HEK293 (cell line): ENCODE results near the gene LY6G6F.

Experiments used
- CTCF ChIA-PET: fragments of 350-600 bp; formaldehyde crosslinking; extraction: SDS; loops from one replicate; lab custom pipeline; 2021; ENCODE audit warnings: antibody characterized with exemption; lab: Yijun Ruan, JAX
- POLR2A ChIA-PET: fragments of 300-600 bp; formaldehyde crosslinking; extraction: SDS; loops from one replicate; lab custom pipeline; 2020; ENCODE audit warnings: antibody characterized with exemption, inconsistent platforms; lab: Yijun Ruan, JAX
- H3K27ac ChIP-seq: fragments of 200-500 bp; sonication (Bioruptor generic); 2 replicates; pipeline ENCODE4 v1.5.1; 2014; ENCODE audit warnings: low read depth, low read length, control low read depth, inconsistent platforms; ENCODE audit errors: extremely low read depth
- H3K36me3 ChIP-seq, 2 experiments: fragments of 200-500 bp in 1 of 2; sonication (Bioruptor generic) in 1 of 2; 1 replicate in 1 of 2; 2 replicates in 1 of 2; pipeline ENCODE4 v1.5.1; 2014 to 2017; ENCODE audit warnings: inconsistent platforms in 2 of 2, low read length in 2 of 2; ENCODE audit not compliant: control insufficient read depth in 2 of 2, insufficient read depth in 1 of 2
- H3K4me1 ChIP-seq: fragments of 200-500 bp; sonication (Bioruptor generic); 2 replicates; pipeline ENCODE4 v1.5.1; 2014; ENCODE audit warnings: mild to moderate bottlenecking, low read length, inconsistent platforms; ENCODE audit not compliant: control insufficient read depth, insufficient read depth
- H3K4me3 ChIP-seq: 2 replicates; pipeline ENCODE4 v1.5.1; 2011; ENCODE audit warnings: low read depth, mild to moderate bottlenecking, control low read depth, low read length, moderate library complexity
- H3K9me3 ChIP-seq: fragments of 200-500 bp; sonication (Bioruptor generic); 2 replicates; pipeline ENCODE4 v1.5.1; 2014; ENCODE audit warnings: low read depth, low read length, inconsistent platforms; ENCODE audit not compliant: control insufficient read depth, insufficient read depth
- GLI4 ChIP-seq: fragments of 450-650 bp; formaldehyde crosslinking; IDR thresholded peaks from 2 replicates; pipeline ENCODE4 v1.5.1; 2016; ENCODE audit warnings: missing biosample characterization, missing genetic modification characterization
- IKZF3 ChIP-seq: fragments of 450-650 bp; IDR thresholded peaks from 2 replicates; pipeline ENCODE4 v1.5.0; 2018; ENCODE audit warnings: missing biosample characterization, mild to moderate bottlenecking, missing genetic modification characterization, moderate library complexity
- MZF1 ChIP-seq: fragments of 450-650 bp; formaldehyde crosslinking; IDR thresholded peaks from 2 replicates; pipeline ENCODE4 v1.5.1; 2017; ENCODE audit warnings: missing biosample characterization, missing genetic modification characterization, borderline replicate concordance
- SP3 ChIP-seq: fragments of 450-650 bp; formaldehyde crosslinking; IDR thresholded peaks from 2 replicates; pipeline ENCODE4 v1.5.1; 2016; ENCODE audit warnings: missing biosample characterization, missing genetic modification characterization
- WT1 ChIP-seq: fragments of 450-650 bp; formaldehyde crosslinking; IDR thresholded peaks from 2 replicates; pipeline ENCODE4 v1.5.1; 2016; ENCODE audit warnings: missing biosample characterization, missing genetic modification characterization
- YY1 ChIP-seq: fragments of 450-650 bp; formaldehyde crosslinking; IDR thresholded peaks from 2 replicates; pipeline ENCODE4 v1.5.1; 2018; ENCODE audit warnings: missing biosample characterization, missing genetic modification characterization
- ZFHX2 ChIP-seq: fragments of 450-650 bp; formaldehyde crosslinking; conservative IDR thresholded peaks from 2 replicates; pipeline ENCODE4 v1.5.1; 2016; ENCODE audit warnings: missing biosample characterization, missing genetic modification characterization
- ZNF292 ChIP-seq: fragments of 450-650 bp; formaldehyde crosslinking; IDR thresholded peaks from 2 replicates; pipeline ENCODE4 v1.5.1; 2016; ENCODE audit warnings: low read depth, missing biosample characterization, missing genetic modification characterization, borderline replicate concordance
- ZNF302 ChIP-seq: fragments of 450-650 bp; formaldehyde crosslinking; IDR thresholded peaks from 2 replicates; pipeline ENCODE4 v1.5.1; 2016; ENCODE audit warnings: missing biosample characterization, missing genetic modification characterization, low read depth
- ZNF341 ChIP-seq: fragments of 450-650 bp; formaldehyde crosslinking; IDR thresholded peaks from 2 replicates; pipeline ENCODE4; 2016; ENCODE audit warnings: low read depth, missing biosample characterization, missing genetic modification characterization
- ZNF629 ChIP-seq: fragments of 450-650 bp; formaldehyde crosslinking; IDR thresholded peaks from 2 replicates; pipeline ENCODE4 v1.5.1; 2017; ENCODE audit warnings: missing biosample characterization, missing genetic modification characterization
- ZNF660 ChIP-seq: fragments of 450-650 bp; IDR thresholded peaks from 2 replicates; pipeline ENCODE4 v1.5.1; 2018; ENCODE audit warnings: missing biosample characterization, mild to moderate bottlenecking, missing genetic modification characterization
- TF ChIP-seq, protein P1 (sequence below): IDR thresholded peaks from 2 replicates; pipeline ENCODE4 v1.6.1; 2011; ENCODE audit warnings: mild to moderate bottlenecking, low read depth, low read length, borderline replicate concordance
- TF ChIP-seq, protein P2 (sequence below): fragments of 450-650 bp; formaldehyde crosslinking; IDR thresholded peaks from 2 replicates; pipeline ENCODE4 v1.5.1; 2016; ENCODE audit warnings: missing biosample characterization, missing genetic modification characterization
- TF ChIP-seq, protein P3 (sequence below): fragments of 450-650 bp; formaldehyde crosslinking; IDR thresholded peaks from 2 replicates; pipeline ENCODE4 v1.5.1; 2016; ENCODE audit warnings: missing biosample characterization, missing genetic modification characterization, low read depth
- TF ChIP-seq, protein P4 (sequence below): fragments of 450-650 bp; formaldehyde crosslinking; IDR thresholded peaks from 2 replicates; pipeline ENCODE4 v1.5.1; 2017; ENCODE audit warnings: missing biosample characterization, missing genetic modification characterization
- TF ChIP-seq, protein P5 (sequence below): fragments of 450-650 bp; formaldehyde crosslinking; conservative IDR thresholded peaks from 2 replicates; pipeline ENCODE4 v1.5.1; 2016; ENCODE audit warnings: low read depth, missing biosample characterization, missing genetic modification characterization
- TF ChIP-seq, protein P6 (sequence below): fragments of 450-650 bp; formaldehyde crosslinking; IDR thresholded peaks from 2 replicates; pipeline ENCODE4 v1.5.1; 2016; ENCODE audit warnings: missing biosample characterization, missing genetic modification characterization

Gene LY6G6F

DNA sequence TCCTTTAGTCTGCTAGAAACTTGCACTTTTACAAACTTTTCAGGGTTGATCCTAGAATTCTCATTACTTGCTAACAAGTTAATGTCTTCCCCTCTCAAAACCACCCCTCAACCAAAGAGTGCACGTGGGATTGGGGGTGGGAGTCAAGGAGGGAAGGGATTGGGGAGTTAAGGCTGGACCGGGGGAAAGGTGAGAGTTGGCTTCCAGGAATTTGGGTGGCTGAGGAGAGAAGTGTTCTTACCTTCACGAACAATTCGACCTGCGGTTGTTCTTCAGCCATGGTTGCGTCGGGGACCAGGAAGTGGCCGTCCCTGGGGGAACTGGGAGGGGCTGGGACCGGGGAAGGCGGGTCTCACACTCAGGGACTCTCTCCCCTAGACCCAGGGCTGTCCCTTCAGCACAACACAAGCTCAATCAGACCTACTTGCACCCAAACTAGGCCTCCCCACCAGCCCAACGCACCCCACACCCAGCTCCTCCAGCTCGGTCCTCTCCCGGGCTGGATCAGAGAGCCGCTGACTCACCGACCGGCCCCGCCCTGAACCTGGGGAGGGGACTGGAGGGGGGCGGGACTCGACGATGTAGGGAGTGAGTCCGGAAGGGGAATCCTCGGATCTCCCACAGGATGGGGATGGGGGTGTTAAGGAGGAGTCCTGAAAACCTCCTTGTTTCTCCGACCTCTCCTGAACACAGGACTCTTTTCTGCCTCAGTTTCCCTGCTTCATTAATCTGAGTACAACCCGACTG, 29.5 kb downstream of the LY6G6F start, which contains the start of gene CLIC1:
CLIC1 (minus strand) TSS at position 510 of the 747 bp plus-strand sequence; CDS start at position 280, 230 bp downstream.
- Histone ChIP-seq H3K36me3 (peaks cover 11 to 36% of the 10 kb centered on the region in 2 experiments; a peak in 2 of 3 replicates), H3K4me3 (peak within 1 kb of the TSS; percentile 64), H3K4me1 (peaks cover 35% of the 10 kb centered on the region), H3K9me3 (no peaks in the 10 kb centered on the region), H3K27ac (peak within 1 kb of the TSS; percentile 52)
- POLR2A ChIA-PET: interaction anchor here (0.5 to 6.8 kb wide), 21 partner anchors 13 to 235 kb away, joined by 3 to 102 read pairs (median 5); partner anchors contain the start of genes ABHD16A, BAG6, C6orf47 and GPANK1
- CTCF ChIA-PET: interaction anchor here (0.6 to 2.7 kb wide), 10 partner anchors 8 to 103 kb away, joined by 3 to 24 read pairs (median 5); partner anchors contain the start of genes HSPA1A, HSPA1B and HSPA1L
- no peak for TF ChIP-seq GLI4 (tag by site-specific recombination)
- TF ChIP-seq, protein P1, sequence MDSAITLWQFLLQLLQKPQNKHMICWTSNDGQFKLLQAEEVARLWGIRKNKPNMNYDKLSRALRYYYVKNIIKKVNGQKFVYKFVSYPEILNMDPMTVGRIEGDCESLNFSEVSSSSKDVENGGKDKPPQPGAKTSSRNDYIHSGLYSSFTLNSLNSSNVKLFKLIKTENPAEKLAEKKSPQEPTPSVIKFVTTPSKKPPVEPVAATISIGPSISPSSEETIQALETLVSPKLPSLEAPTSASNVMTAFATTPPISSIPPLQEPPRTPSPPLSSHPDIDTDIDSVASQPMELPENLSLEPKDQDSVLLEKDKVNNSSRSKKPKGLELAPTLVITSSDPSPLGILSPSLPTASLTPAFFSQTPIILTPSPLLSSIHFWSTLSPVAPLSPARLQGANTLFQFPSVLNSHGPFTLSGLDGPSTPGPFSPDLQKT: no peak
- TF ChIP-seq MZF1 (tag by site-specific recombination): peak; percentile 81
- TF ChIP-seq ZNF660 (tag by site-specific recombination): peak; percentile 71; the same call in 1 of the 2 replicates
- TF ChIP-seq, protein P2, sequence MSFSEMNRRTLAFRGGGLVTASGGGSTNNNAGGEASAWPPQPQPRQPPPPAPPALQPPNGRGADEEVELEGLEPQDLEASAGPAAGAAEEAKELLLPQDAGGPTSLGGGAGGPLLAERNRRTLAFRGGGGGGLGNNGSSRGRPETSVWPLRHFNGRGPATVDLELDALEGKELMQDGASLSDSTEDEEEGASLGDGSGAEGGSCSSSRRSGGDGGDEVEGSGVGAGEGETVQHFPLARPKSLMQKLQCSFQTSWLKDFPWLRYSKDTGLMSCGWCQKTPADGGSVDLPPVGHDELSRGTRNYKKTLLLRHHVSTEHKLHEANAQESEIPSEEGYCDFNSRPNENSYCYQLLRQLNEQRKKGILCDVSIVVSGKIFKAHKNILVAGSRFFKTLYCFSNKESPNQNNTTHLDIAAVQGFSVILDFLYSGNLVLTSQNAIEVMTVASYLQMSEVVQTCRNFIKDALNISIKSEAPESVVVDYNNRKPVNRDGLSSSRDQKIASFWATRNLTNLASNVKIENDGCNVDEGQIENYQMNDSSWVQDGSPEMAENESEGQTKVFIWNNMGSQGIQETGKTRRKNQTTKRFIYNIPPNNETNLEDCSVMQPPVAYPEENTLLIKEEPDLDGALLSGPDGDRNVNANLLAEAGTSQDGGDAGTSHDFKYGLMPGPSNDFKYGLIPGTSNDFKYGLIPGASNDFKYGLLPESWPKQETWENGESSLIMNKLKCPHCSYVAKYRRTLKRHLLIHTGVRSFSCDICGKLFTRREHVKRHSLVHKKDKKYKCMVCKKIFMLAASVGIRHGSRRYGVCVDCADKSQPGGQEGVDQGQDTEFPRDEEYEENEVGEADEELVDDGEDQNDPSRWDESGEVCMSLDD: peak; percentile 77
- TF ChIP-seq YY1 (tag by site-specific recombination): 0 out of 2 replicates have a peak, but pooled peaks have one; percentile 20
- peak; percentile 90 for TF ChIP-seq IKZF3 (tag by site-specific recombination)
- TF ChIP-seq ZNF629 (tag by site-specific recombination): peak; percentile 38; the same call in 1 of the 2 replicates
- TF ChIP-seq ZNF341: peak; percentile 93
- TF ChIP-seq, protein P3, sequence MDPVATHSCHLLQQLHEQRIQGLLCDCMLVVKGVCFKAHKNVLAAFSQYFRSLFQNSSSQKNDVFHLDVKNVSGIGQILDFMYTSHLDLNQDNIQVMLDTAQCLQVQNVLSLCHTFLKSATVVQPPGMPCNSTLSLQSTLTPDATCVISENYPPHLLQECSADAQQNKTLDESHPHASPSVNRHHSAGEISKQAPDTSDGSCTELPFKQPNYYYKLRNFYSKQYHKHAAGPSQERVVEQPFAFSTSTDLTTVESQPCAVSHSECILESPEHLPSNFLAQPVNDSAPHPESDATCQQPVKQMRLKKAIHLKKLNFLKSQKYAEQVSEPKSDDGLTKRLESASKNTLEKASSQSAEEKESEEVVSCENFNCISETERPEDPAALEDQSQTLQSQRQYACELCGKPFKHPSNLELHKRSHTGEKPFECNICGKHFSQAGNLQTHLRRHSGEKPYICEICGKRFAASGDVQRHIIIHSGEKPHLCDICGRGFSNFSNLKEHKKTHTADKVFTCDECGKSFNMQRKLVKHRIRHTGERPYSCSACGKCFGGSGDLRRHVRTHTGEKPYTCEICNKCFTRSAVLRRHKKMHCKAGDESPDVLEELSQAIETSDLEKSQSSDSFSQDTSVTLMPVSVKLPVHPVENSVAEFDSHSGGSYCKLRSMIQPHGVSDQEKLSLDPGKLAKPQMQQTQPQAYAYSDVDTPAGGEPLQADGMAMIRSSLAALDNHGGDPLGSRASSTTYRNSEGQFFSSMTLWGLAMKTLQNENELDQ (tag by site-specific recombination): no peak
- TF ChIP-seq WT1 (tag by site-specific recombination): peak; percentile 85
- no peak for TF ChIP-seq ZNF302
- TF ChIP-seq ZFHX2 (tag by site-specific recombination): no peak; the same call in 1 of the 2 replicates
- TF ChIP-seq, protein P4, sequence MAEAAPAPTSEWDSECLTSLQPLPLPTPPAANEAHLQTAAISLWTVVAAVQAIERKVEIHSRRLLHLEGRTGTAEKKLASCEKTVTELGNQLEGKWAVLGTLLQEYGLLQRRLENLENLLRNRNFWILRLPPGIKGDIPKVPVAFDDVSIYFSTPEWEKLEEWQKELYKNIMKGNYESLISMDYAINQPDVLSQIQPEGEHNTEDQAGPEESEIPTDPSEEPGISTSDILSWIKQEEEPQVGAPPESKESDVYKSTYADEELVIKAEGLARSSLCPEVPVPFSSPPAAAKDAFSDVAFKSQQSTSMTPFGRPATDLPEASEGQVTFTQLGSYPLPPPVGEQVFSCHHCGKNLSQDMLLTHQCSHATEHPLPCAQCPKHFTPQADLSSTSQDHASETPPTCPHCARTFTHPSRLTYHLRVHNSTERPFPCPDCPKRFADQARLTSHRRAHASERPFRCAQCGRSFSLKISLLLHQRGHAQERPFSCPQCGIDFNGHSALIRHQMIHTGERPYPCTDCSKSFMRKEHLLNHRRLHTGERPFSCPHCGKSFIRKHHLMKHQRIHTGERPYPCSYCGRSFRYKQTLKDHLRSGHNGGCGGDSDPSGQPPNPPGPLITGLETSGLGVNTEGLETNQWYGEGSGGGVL (tag by site-specific recombination): peak; percentile 87
- TF ChIP-seq SP3: peak; percentile 95
- TF ChIP-seq, protein P5, sequence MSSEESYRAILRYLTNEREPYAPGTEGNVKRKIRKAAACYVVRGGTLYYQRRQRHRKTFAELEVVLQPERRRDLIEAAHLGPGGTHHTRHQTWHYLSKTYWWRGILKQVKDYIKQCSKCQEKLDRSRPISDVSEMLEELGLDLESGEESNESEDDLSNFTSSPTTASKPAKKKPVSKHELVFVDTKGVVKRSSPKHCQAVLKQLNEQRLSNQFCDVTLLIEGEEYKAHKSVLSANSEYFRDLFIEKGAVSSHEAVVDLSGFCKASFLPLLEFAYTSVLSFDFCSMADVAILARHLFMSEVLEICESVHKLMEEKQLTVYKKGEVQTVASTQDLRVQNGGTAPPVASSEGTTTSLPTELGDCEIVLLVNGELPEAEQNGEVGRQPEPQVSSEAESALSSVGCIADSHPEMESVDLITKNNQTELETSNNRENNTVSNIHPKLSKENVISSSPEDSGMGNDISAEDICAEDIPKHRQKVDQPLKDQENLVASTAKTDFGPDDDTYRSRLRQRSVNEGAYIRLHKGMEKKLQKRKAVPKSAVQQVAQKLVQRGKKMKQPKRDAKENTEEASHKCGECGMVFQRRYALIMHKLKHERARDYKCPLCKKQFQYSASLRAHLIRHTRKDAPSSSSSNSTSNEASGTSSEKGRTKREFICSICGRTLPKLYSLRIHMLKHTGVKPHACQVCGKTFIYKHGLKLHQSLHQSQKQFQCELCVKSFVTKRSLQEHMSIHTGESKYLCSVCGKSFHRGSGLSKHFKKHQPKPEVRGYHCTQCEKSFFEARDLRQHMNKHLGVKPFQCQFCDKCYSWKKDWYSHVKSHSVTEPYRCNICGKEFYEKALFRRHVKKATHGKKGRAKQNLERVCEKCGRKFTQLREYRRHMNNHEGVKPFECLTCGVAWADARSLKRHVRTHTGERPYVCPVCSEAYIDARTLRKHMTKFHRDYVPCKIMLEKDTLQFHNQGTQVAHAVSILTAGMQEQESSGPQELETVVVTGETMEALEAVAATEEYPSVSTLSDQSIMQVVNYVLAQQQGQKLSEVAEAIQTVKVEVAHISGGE (tag by site-specific recombination): peak; percentile 68
- no peak for TF ChIP-seq ZNF292 (tag by site-specific recombination)
- TF ChIP-seq, protein P6, sequence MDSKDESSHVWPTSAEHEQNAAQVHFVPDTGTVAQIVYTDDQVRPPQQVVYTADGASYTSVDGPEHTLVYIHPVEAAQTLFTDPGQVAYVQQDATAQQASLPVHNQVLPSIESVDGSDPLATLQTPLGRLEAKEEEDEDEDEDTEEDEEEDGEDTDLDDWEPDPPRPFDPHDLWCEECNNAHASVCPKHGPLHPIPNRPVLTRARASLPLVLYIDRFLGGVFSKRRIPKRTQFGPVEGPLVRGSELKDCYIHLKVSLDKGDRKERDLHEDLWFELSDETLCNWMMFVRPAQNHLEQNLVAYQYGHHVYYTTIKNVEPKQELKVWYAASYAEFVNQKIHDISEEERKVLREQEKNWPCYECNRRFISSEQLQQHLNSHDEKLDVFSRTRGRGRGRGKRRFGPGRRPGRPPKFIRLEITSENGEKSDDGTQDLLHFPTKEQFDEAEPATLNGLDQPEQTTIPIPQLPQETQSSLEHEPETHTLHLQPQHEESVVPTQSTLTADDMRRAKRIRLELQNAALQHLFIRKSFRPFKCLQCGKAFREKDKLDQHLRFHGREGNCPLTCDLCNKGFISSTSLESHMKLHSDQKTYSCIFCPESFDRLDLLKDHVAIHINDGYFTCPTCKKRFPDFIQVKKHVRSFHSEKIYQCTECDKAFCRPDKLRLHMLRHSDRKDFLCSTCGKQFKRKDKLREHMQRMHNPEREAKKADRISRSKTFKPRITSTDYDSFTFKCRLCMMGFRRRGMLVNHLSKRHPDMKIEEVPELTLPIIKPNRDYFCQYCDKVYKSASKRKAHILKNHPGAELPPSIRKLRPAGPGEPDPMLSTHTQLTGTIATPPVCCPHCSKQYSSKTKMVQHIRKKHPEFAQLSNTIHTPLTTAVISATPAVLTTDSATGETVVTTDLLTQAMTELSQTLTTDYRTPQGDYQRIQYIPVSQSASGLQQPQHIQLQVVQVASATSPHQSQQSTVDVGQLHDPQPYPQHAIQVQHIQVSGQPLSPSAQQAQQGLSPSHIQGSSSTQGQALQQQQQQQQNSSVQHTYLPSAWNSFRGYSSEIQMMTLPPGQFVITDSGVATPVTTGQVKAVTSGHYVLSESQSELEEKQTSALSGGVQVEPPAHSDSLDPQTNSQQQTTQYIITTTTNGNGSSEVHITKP (tag by site-specific recombination): peak; percentile 93
